ENCODE measurements around the gene PTK6.

DNA sequence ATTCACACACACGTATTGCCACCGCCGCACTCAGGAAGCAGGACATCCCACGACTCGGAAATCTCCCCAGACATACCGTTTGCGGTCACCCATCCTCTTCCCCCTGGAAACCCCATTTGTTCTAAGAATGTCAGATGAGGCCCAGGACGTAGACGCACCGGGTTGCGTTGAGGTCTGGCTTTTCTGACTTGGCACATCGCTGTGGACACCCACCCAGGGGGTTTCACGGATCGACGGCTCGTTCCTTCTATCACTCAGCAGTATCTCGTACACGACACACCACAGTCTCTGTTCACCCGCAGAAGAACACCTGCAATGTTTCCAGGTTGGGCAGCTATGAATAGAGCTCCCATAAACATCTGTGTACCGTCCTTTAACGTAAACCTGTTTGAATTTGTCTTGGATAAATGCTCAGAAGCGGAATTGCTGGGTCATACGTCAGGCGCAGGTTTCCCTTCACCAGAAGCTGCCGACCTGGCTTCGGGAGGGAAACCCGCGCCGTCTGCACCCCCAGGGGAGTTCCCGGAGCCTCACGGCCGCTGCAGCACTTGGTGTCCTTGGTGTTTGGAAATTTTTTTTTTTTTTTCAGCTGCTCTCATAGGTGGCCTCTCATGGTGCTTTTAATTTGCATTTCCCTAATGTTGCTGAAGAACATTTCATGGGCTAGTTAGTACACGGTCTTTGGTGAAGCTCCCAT lies 29.0 kb downstream of the PTK6 start:
- no peak for TF ChIP-seq POLR2AphosphoS5 (IDR thresholded peaks at IDR 0.05; ENCODE audit: borderline replicate concordance, low read depth, low read length)
- TF ChIP-seq EZH2 (IDR thresholded peaks at IDR 0.05) = no peak
- TF ChIP-seq FOXP2 (optimal IDR thresholded peaks at IDR 0.05; ENCODE audit: control extremely low read depth, extremely low read length, insufficient read depth) = no peak
